Measurements from ENCODE around the gene HSPB1.

The HSPB1 gene

GRCh38 chr7:76346778-76347177, 44.3 kb downstream of the HSPB1 start:
- no peak for ATAC-seq
- no peak for TF ChIP-seq ZC3H10 (CRISPR knock-in tag; IDR thresholded peaks at IDR 0.05)
- no peak for TF ChIP-seq ESRRG (CRISPR knock-in tag; IDR thresholded peaks at IDR 0.05)
- no peak for TF ChIP-seq TSHZ2 (CRISPR knock-in tag; IDR thresholded peaks at IDR 0.05)
- no peak for TF ChIP-seq ZNF8 (CRISPR knock-in tag; IDR thresholded peaks at IDR 0.05)
- TF ChIP-seq PPARA (CRISPR knock-in tag; IDR thresholded peaks at IDR 0.05; ENCODE audit: borderline replicate concordance) = no peak
- no peak for TF ChIP-seq ZNF70 (CRISPR knock-in tag; IDR thresholded peaks at IDR 0.05)
- TF ChIP-seq ARNTL (CRISPR knock-in tag; IDR thresholded peaks at IDR 0.05; ENCODE audit: borderline replicate concordance, low read depth) = no peak
- TF ChIP-seq PATZ1 (CRISPR knock-in tag; IDR thresholded peaks at IDR 0.05; ENCODE audit: borderline replicate concordance) = no peak; the same call in 1 of the 2 replicates
- no peak for TF ChIP-seq ZFP3 (CRISPR knock-in tag; IDR thresholded peaks at IDR 0.05)
- no peak for TF ChIP-seq TCF4 (CRISPR knock-in tag; IDR thresholded peaks at IDR 0.05; ENCODE audit: borderline replicate concordance)
- no peak for TF ChIP-seq RARB (CRISPR knock-in tag; IDR thresholded peaks at IDR 0.05)
- TF ChIP-seq SNAI2 (CRISPR knock-in tag; IDR thresholded peaks at IDR 0.05) = no peak

GRCh38 chr7:76347710-76348109, 45.2 kb downstream of the HSPB1 start:
- TF ChIP-seq ZNF565 (CRISPR knock-in tag; conservative IDR thresholded peaks at IDR 0.05; ENCODE audit: low read depth) = no peak
- no peak for TF ChIP-seq SNAI2 (CRISPR knock-in tag; IDR thresholded peaks at IDR 0.05)
- TF ChIP-seq TOX (CRISPR knock-in tag; IDR thresholded peaks at IDR 0.05; ENCODE audit: borderline replicate concordance) = no peak
- TF ChIP-seq ZFP3 (CRISPR knock-in tag; IDR thresholded peaks at IDR 0.05) = no peak
- TF ChIP-seq OSR1 (CRISPR knock-in tag; IDR thresholded peaks at IDR 0.05) = no peak
- TF ChIP-seq RARB (CRISPR knock-in tag; IDR thresholded peaks at IDR 0.05) = no peak
- no peak for TF ChIP-seq PPARA (CRISPR knock-in tag; IDR thresholded peaks at IDR 0.05; ENCODE audit: borderline replicate concordance)
- no peak for TF ChIP-seq CSDC2 (CRISPR knock-in tag; IDR thresholded peaks at IDR 0.05)
- no peak for TF ChIP-seq TSHZ2 (CRISPR knock-in tag; IDR thresholded peaks at IDR 0.05)
- TF ChIP-seq ZNF8 (CRISPR knock-in tag; IDR thresholded peaks at IDR 0.05) = no peak
- no peak for TF ChIP-seq ARNTL (CRISPR knock-in tag; IDR thresholded peaks at IDR 0.05; ENCODE audit: borderline replicate concordance, low read depth)
- no peak for TF ChIP-seq CSRNP3 (CRISPR knock-in tag; IDR thresholded peaks at IDR 0.05)
- ATAC-seq = no peak

GRCh38 chr7:76349313-76349885, 46.9 kb downstream of the HSPB1 start:
- ATAC-seq = no peak
- TF ChIP-seq ZFP3 (CRISPR knock-in tag; IDR thresholded peaks at IDR 0.05) = no peak
- no peak for TF ChIP-seq RARB (CRISPR knock-in tag; IDR thresholded peaks at IDR 0.05)

- TF ChIP-seq ZFP30 (CRISPR knock-in tag; IDR thresholded peaks at IDR 0.05) (no peak), BACH2 (CRISPR knock-in tag; IDR thresholded peaks at IDR 0.05; ENCODE audit: borderline replicate concordance) (no peak), CSRNP3 (CRISPR knock-in tag; IDR thresholded peaks at IDR 0.05) (no peak)
- no peak for ATAC-seq
Observed at GRCh38 chr7:76351372-76351771, 48.9 kb downstream of the HSPB1 start.
